Stimulated activated CD4-positive, alpha-beta T cell treated with anti-CD3 and anti-CD28 coated beads, Interleukin-12 subunit alpha, Interleukin-12 subunit beta, amount 100 ng/mL, for 24 hours (primary cell): ENCODE results near the gene SMIM34.
"Not testable (repeated sequence)": the region's sequence is repeated elsewhere in the genome, so short reads cannot be mapped to it uniquely, and the experiment has no call there.

Experiments
- DNase-seq, 2 experiments: peaks; one replicate each; pipeline ENCODE4 v3.0.0-alpha.2; 2020; ENCODE audit warnings: low read depth in 2 of 2

Gene SMIM34, protein sequence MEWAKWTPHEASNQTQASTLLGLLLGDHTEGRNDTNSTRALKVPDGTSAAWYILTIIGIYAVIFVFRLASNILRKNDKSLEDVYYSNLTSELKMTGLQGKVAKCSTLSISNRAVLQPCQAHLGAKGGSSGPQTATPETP

DNA sequence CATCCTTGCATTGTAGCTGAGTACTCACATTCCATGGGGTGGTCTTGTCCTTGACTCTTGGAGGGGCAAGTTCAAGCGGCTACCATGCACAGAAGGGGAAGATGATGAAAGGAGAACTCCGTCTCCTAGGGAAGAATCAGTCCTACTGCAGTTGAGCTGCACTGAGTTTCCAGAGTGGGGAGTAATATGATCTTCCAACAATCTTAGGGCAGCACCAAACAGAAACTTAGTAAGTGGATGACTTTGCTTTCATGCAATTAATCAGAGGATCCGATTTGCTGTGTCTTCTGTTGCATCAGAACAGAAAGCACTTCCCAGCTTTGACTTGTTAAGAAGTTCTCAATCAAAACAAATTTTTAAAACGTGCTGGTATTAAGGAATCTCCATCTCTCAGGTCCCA lies at the start of gene SMIM34:
SMIM34 (minus strand) TSS at position 147 of the 400 bp plus-strand sequence; CDS start at position 35, 112 bp downstream.
- not testable (repeated sequence) for DNase-seq

DNA sequence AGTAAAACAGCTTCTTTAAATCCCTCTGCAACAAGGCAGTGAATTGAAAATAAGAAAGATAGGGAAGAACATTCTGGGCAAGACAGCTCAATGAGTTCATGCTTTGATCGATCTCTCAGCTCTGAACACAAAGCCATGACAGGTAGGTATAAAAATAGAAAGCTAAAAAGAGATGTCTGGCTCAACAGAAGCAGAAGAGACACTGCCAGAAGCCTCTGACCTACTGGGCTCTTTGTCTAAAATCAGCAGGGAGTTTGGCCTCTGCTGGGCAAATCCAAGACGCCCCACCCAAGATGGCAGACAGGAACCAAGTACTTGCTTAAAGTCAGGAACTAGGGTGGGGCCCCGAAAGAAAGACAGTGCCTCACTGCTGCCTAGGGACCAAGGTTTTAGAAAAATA lies 43.6 kb upstream of the SMIM34 start:
- DNase-seq, result not testable (repeated sequence)

DNA sequence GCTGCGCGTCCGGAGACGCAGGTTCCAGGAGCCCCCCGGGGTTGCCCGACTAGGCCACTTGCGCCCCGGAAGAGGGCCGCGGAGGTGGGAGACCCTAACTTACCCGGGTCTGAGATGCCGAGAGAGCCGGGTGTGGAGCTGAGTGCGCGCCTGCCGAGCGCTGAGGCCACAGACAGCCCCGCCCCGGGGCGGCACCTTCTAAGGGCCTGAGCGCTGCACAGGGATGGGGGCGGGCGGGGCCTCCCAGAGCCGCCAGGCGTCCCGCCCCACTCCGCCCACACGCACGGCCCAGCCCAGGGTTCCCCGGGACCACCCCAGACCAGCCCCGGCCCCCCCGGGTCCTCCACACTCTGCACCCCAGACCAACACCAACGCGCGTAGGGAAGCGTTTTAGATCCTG lies 35.7 kb upstream of the SMIM34 start:
- DNase-seq, result not testable (repeated sequence)

DNA sequence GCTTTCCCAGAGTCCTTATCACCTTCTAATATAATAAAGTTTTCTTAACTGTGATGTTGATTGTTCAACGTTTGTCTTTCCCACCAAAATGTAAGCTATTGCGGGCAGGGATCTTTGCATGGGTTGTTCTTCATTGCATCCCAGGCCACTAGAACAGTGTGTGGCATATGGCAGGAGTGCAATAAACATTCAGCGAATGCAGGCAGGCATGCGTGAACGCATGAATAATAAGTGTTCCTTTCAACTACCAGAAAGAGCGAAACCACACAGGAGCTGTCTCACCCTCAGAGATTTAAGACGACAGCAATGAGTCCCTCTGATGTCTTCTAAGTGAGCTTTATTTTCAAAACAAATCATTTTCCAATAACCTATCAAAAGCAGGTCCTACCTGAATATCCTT lies 34.5 kb upstream of the SMIM34 start:
- DNase-seq, result not testable (repeated sequence)

DNA sequence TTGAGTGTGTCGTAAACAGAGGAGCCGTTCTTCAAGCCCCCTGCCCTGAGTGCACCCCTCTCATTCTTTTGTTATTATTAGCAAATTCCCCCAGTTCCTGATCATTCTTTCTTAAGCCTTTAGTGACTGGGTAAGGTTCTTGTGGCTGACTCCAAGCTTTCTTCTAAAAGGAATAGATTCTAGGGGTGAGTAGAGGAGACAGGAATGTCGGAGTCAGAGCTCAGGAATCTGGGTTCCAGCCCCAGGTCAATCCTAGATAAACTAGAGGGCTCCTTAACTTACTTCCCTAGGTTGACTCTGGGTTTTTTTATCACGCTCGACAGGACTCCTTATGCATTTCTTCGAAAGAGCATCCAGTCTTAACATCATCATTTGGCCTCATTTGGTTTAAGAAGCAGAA lies 32.4 kb upstream of the SMIM34 start:
- not testable (repeated sequence) for DNase-seq

DNA sequence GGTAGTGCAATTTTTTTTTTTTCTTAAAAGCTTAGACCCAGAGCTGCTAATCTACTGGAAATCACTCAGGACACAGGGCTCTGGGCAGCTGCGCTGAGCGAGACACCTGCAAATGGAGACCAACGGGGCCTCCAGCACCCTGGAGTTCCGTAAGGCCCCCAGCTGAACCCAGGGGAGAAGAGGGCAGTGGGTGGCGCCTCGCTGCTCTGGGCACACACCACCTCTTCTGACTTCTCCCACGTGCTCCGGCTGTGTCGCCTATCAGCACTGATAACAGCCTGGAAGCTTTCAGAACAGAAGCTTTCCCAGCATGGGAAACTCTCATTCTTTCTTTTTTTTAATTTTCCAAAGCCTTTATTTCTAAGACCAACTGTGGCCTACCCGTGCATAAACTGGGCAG lies 31.9 kb upstream of the SMIM34 start:
- not testable (repeated sequence) for DNase-seq

DNA sequence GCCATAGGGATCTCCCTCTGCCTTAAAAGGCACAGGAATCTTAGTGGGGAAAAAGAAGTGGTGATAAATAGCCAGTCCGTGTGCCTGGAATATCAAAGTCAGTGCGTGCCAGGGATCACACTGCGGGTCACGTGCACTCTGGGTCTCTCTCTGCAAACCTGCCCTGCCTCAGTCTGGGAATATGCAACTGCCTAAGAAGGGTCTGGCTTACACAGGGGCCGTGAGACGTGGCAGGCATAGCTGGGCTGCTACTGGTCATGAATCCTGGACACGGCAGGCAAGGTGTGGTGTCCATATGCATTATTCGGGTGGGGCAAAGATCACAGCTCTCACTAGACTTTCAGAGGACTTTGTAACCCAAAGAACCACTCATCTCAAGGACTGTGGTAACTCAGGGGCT lies 23.3 kb upstream of the SMIM34 start:
- not testable (repeated sequence) for DNase-seq

DNA sequence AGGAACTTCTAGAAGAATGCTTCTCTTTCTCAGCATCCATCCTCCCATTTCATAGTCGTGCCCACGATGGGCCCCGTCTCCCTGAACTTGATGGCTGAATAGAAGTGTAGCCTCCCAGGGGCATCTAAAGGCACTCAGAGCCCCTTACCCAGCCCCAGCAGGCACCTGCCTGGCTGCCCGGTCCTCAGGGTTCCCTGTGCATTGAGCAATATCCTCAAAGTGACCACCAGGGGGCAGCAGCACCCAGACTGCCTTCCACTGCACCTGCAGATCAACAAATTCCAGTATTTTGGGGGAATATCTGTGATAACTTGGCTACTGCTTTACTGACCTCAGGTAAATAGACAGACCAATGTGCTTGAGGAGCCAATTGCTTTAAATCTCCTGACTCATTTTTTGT lies 19.7 kb upstream of the SMIM34 start:
- DNase-seq, result not testable (repeated sequence)

DNA sequence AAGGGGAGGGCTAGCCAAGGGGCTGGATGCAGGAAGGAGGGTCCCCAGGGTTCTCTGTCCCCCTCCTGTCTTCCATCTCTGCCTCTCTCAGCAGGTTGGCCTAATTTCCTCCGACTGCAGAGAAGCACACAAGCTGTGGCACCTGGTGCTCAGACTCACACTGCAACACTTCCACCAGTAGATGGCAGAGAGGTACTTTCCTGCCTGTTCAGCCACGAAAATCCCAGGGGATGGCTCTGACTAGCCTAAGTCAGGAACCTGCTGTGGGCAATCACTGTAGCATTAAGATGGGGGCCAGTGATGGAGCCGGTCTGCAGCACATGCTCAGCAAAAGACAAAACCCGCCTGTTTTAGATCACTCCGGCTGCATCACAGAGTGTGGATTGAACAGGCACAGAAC lies 6.0 kb upstream of the SMIM34 start:
- not testable (repeated sequence) for DNase-seq

DNA sequence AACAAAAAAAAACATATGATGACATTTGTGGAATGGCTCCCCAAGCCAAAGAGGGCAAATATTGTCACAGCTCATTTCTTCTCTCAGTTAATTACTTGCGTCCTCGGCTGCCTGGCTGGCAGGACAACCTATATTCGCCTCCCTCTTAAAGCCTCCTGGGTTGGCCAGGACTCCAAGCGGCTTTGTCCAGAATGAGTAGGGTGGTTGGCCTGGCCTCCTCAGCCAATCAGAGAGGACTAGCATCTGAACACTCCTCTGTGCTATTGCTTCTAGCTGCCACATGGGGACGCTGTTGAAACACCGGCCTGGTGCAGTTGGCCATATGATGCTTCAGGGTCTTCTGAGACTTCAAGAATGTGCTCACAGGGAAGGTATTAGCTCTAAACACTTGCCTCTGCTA lies 4.7 kb upstream of the SMIM34 start:
- DNase-seq, result not testable (repeated sequence)

DNA sequence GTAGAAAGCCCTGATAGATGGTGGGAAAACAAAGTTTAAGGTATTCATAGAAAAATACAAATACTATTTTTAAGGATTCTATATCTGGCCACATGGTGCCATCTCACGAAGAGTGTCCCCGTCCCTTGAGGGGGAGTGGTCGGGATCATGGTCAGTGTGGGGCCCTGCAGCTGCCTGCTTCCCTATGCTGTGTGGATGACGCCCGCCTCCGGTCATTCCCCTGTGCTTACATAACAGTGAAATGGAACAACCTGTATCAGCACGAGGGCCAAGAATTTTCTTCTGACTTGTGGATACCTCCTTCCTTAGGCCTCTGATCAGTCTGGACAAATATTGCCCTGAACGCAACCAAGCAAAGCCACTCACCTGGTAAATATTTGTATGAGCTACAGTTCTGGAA lies 3.6 kb upstream of the SMIM34 start:
- DNase-seq, result not testable (repeated sequence)

DNA sequence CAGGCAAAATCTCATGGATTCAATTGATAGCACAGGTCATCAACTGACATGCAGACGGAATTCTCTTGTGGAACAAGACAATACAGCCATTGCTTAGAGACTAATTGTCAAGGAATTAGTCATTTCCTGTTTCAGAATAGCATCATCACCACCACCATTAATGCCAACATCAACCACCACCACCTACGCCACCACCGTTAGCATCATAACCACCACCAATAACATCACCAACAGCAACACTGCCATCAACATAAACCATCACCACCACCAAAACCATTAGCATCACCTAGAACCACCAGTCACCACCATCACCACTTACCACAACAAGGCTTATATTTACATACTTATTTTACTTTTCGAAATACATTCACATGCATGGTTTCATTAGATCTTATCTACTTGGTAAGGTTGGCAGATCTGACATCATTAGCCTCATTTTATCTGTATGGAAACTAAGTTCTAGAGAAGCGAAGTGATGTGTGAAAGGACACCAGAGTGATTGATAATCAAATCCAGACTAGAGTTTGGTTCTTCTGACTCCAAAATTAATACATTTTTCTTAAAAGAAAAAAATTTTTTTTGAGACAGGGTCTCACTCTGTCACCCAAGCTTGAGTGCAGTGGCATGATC lies 6.2 kb downstream of the SMIM34 start:
- not testable (repeated sequence) for DNase-seq

DNA sequence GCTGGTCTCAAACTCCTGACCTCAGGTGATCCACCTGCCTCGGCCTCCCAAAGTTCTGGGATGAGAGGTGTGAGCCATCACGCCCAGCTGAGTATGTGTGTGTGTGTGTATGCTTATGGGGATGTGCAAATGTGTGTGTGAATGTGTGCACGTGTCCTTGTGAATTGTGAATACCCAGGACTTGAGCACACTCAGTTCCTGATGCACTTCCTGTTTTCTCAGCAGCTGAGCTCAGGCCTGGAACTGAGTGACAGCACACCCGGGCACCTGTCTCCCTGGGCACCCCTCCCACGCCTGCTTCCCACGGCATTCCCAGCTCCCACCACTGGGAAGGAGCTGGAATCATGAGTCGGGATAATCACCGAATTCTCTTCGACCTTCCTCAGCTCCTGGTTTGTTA lies 16.5 kb downstream of the SMIM34 start:
- not testable (repeated sequence) for DNase-seq

DNA sequence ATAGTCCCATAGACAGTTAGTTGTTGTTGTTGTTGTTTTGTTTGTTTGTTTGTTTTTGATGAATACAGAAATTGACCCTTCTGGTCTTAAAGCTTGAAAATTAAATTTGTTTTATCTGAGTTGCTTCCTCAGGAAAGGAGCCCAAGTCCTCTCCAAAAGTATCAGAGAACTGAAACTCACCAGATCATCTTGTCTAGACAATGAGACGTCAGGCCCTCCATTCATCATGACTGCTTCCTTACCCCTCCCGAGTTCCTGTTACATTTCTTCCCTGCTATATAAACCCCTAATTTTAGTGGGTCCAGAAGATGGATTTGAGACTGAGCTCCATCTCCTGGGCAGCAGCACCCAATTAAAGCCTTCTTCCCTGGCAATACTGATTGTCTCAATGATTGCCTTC lies 17.1 kb downstream of the SMIM34 start:
- DNase-seq, result not testable (repeated sequence)

DNA sequence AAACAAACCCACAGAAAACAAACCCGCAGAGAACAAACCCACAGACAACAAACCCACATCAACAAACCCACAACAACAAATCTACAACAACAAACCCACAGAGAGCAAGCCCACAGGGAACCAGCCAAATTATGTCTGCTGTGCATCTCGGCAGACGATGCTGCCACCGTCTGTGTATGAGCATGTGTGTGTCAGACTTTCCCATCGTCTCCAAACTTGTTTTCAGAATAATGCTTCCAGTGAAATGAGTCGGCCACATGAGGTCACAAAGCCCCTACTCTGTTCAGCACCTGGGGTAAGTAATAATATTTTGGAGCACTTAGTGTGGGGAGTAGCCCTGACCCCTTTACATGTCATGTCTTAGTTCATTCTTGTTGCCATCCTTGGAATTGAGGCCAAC lies 17.6 kb downstream of the SMIM34 start:
- not testable (repeated sequence) for DNase-seq

DNA sequence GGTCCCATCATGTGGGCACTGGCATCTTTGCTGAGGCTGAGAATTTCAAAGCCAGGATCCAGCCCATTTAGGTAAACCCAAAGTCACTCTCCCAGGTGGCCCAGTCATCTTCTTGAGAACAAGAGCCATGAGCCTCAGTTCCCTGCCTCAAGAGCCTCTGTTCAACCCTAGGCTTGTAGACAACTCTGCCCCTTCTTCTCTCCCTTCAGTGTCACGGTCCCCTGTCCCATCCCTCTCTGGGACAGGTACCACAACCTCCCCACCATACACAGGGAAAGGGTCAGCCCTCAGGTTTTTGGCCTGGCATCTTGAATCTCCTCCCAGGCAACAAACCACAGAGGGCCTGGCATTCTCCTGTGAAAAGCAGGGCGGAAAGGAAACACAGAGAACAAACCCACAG lies 18.1 kb downstream of the SMIM34 start:
- DNase-seq, result not testable (repeated sequence)

DNA sequence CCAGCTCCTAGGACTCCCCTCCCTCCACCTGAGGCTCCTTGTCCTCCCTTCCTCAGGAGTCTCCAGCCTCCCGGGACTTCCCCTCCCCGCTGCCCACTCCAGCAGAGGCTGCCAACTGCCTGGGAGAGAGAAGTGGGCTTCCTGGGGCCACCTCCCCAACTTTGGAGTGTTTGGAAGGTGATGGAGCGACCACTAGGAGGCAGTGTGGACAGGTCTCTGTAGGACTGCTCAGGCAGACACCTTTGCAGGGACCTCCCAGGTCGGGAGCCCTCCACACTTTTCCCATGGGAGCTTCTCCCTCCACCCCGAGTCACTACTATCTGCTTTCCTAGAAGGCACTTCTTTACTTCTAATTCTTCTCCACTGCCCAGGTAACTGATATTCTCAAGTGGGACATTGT lies 19.0 kb downstream of the SMIM34 start:
- DNase-seq, result not testable (repeated sequence)

DNA sequence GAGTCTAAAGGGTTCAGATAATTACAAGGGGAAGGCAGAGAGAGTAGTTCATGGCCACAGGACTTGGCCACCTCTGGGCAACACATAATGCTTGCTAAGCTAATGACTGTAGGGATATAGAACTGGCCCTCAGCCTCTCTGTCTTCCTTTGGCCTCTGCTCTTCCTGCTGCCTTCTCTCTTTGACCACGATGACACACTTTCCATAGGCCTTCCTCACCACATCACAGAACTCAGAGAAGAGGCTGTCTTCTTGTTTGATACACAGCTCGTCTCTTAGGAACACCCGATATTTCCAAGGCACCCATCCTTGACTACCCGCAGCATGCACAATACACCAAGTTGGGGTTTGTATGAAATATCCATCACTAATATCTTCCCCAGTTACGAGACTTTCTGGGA lies 23.2 kb downstream of the SMIM34 start:
- DNase-seq, result not testable (repeated sequence)

DNA sequence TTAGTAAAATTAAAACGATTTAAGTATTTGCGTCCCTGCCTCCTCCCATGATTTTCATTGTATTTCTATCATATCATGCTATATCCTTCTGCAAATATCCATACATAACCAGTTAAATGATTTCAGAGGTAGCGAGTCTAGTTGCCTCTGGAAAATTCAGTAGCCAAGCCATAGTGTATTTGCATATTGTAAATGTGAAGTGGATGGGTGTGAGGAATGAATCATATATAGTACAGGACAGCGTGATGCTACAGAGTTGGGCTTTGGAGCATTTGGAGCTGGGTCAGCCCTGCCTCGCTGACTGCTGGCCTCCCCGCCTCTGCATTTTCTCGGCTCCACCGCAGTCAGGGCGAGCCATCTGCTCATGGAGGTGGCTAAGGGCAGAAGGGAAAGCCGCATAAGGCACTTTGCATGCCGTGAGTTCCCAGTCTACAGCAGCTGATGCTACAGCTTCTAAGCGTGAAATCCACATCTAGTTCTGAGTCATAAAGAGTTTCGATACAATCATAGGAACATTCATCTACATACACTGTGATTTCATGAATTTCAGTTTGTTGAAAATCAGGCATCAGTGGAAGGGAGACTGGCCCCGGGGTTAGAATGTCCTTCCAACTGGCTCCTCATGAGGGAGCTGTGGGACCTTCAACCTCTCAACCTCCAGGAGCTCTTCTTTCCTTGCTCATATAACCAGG lies 39.9 kb downstream of the SMIM34 start:
- not testable (repeated sequence) for DNase-seq

DNA sequence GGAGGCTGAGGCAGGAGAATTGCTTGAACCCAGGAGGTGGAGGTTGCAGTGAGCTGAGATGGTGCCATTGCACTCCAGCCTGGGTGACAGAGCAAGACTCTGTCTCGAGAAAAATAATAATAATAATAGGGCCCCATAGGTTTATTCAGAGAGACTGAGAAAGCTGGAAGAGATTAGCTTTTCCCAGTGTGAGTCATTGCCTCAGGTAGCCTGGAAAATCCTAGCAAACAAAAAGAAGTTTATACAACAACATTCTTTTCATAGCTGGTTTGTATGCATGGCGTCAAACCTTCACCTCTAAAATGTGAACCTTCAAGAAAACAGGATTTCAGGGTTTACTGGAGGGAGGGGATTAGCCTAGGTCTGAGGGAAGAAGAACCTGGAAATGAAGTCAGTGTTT lies 40.6 kb downstream of the SMIM34 start:
- not testable (repeated sequence) for DNase-seq

DNA sequence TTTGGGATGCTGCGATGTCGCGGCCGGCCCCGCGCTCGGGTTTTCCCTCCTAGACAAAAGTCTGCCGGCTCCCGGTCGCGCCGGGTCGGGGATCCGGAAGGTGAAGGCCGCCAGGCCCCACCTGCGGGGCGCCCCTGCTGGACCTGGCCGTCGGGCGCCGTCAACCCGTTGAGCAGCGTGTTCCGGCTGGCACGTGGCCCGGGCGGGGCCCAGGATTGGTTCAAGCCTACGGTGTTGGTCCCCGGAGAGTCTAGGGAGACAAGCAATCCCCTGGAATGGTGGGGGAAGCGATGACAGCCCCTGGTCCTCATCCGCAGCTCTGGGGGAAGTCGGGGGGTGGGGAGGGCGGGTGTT lies 48.2 kb downstream of the SMIM34 start:
- not testable (repeated sequence) for DNase-seq

DNA sequence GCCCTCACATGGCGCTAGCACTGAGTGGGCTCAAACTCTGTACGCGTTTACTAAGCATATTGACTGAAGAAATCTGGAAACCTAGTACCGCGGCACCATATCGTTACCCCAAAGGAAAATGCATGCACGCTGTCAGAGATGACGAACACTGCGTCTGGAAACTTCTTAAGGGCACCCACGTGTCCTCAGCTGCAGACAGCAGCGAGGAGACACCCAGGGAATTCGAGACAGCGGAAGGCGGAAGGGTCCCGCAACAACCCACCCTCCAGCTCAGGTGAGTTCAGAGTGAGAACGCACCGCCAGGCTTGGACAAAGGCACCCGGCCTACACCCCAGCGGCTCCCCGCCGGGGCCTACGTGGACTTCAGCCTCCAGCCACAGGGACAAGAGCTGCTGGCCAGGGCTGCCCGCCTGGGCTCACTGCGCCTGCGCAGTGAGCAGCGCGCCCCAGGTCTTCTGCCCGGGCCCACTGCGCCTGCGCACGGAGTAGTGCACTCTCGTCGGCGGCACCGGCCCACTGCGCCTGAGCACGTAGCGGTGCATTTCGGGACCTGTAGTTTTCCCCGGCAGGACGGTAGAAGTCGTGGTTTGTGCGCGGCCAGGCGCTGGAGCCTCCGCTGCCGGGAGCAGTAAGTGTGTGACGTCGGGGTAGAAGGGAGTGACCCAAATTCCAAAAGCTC lies 48.7 kb downstream of the SMIM34 start, which contains the start of gene SMIM11:
SMIM11 (plus strand) TSS at position 568 of the 679 bp plus-strand sequence. CDS start 3,998 bp downstream, outside the sequence.
- not testable (repeated sequence) for DNase-seq
